Lower lobe of right lung (tissue), 2 donors: ENCODE measurements around the gene PRDM10. TPM values are rescaled to one million over a fixed set of nuclear protein-coding genes. Genes with fewer than 3 reads are reported as not detected.

Experiments
- ATAC-seq, 2 donors: fragments of 200-7000 bp; cut with Tn5 transposase; one replicate each; pipeline ENCODE4 v1.9.1; 2020 to 2022; ENCODE audit warnings: mild to moderate bottlenecking in 2 of 2, moderate library complexity in 2 of 2
- DNase-seq: peaks from one replicate; pipeline ENCODE4 v3.0.0-alpha.2; 2020
- H3K27ac ChIP-seq: fragments of 200-600 bp; one replicate; pipeline ENCODE4 v1.8.0; 2022
- H3K27me3 ChIP-seq: fragments of 200-600 bp; one replicate; pipeline ENCODE4 v1.8.0; 2022; ENCODE audit warnings: low read depth
- H3K36me3 ChIP-seq: fragments of 200-600 bp; one replicate; pipeline ENCODE4 v1.8.0; 2022; ENCODE audit warnings: mild to moderate bottlenecking
- H3K4me1 ChIP-seq: fragments of 200-600 bp; one replicate; pipeline ENCODE4 v1.8.0; 2022
- H3K4me3 ChIP-seq: fragments of 200-600 bp; one replicate; pipeline ENCODE4 v1.8.0; 2022; ENCODE audit warnings: mild to moderate bottlenecking
- H3K9me3 ChIP-seq: fragments of 200-600 bp; one replicate; pipeline ENCODE4 v1.8.0; 2022
- CTCF ChIP-seq: fragments of 200-600 bp; IDR thresholded peaks from one replicate; pipeline ENCODE4 v1.8.0; 2022; ENCODE audit warnings: antibody characterized with exemption, mild to moderate bottlenecking
- intact Hi-C: fragments of 100-400 bp; cut with DNase I; formaldehyde crosslinking; loops from one replicate; pipeline ENCODE4 v1.11.0; 2022
- total RNA-seq: library from RNA; stranded (reverse); fragmentation: NEBNext Ultra II Directional; extraction: Animal tissue kit (Norgen Biotek cat#: 25700); gene quantifications from one replicate; pipeline ENCODE4 v1.2.1, GENCODE V29; 2021
- donor health status: DM: no; HTN: yes; CAD: no; lungs with severe emphysema.

The PRDM10 gene
- total RNA-seq, 1 donor from 2014 or later = 9.5 TPM

- ATAC-seq = no peak
- no peak overlapping the region for H3K27ac ChIP-seq
- H3K4me3 ChIP-seq = no peak overlapping the region
- intact Hi-C loops = no loop called here
- TF ChIP-seq CTCF = no peak
- H3K27me3 ChIP-seq = no peaks in the 10 kb centered on the region
- peaks cover 29% of the 10 kb centered on the region for H3K4me1 ChIP-seq
- DNase-seq = no peak
- H3K36me3 ChIP-seq = no peaks in the 10 kb centered on the region
- no peaks in the 10 kb centered on the region for H3K9me3 ChIP-seq
These were observed 3.2 kb downstream of the PRDM10 start for GRCh38 chr11:129999407-129999806.

- no peak overlapping the region for H3K4me3 ChIP-seq
- H3K4me1 ChIP-seq = peaks cover 24% of the 10 kb centered on the region
- no peaks in the 10 kb centered on the region for H3K36me3 ChIP-seq
- no peak for TF ChIP-seq CTCF
- no peaks in the 10 kb centered on the region for H3K27me3 ChIP-seq
- no peak overlapping the region for H3K27ac ChIP-seq
- no peaks in the 10 kb centered on the region for H3K9me3 ChIP-seq
- intact Hi-C loops = no loop called here
- ATAC-seq = no peak
- no peak for DNase-seq
These were observed 3.7 kb downstream of the PRDM10 start for GRCh38 chr11:129998905-129999304.

GRCh38 chr11:129998107-129998506 lies 4.5 kb downstream of the PRDM10 start:
- peaks cover 21% of the 10 kb centered on the region for H3K4me1 ChIP-seq
- intact Hi-C loops = no loop called here
- no peak for DNase-seq
- H3K4me3 ChIP-seq = no peak overlapping the region
- H3K27me3 ChIP-seq = no peaks in the 10 kb centered on the region
- TF ChIP-seq CTCF = no peak
- ATAC-seq = no peak
- H3K9me3 ChIP-seq = no peaks in the 10 kb centered on the region
- no peaks in the 10 kb centered on the region for H3K36me3 ChIP-seq
- no peak overlapping the region for H3K27ac ChIP-seq

GRCh38 chr11:129997513-129997912 lies 5.1 kb downstream of the PRDM10 start:
- H3K9me3 ChIP-seq = no peaks in the 10 kb centered on the region
- H3K36me3 ChIP-seq = no peaks in the 10 kb centered on the region
- ATAC-seq (no peak), DNase-seq (no peak)
- TF ChIP-seq CTCF = no peak
- H3K4me1 ChIP-seq = peaks cover 21% of the 10 kb centered on the region
- intact Hi-C loops = no loop called here
- no peak overlapping the region for H3K27ac ChIP-seq
- no peak overlapping the region for H3K4me3 ChIP-seq
- H3K27me3 ChIP-seq = no peaks in the 10 kb centered on the region

- TF ChIP-seq CTCF = no peak
- Histone ChIP-seq H3K4me1 (peaks cover 19% of the 10 kb centered on the region), H3K27me3 (no peaks in the 10 kb centered on the region), H3K27ac (no peak overlapping the region), H3K9me3 (no peaks in the 10 kb centered on the region), H3K36me3 (no peaks in the 10 kb centered on the region), H3K4me3 (no peak overlapping the region)
- DNase-seq = no peak
- intact Hi-C loops = no loop called here
- no peak for ATAC-seq
These were observed 6.3 kb downstream of the PRDM10 start for GRCh38 chr11:129996113-129996870.
